ENCODE measurements around the gene NT5E. TPM values are rescaled to one million over a fixed set of nuclear protein-coding genes. Genes with fewer than 3 reads are reported as not detected.
"Not testable (repeated sequence)": the region's sequence is repeated elsewhere in the genome, so short reads cannot be mapped to it uniquely, and the experiment has no call there.

NT5E gene
- total RNA-seq, result 22.8 TPM

DNA sequence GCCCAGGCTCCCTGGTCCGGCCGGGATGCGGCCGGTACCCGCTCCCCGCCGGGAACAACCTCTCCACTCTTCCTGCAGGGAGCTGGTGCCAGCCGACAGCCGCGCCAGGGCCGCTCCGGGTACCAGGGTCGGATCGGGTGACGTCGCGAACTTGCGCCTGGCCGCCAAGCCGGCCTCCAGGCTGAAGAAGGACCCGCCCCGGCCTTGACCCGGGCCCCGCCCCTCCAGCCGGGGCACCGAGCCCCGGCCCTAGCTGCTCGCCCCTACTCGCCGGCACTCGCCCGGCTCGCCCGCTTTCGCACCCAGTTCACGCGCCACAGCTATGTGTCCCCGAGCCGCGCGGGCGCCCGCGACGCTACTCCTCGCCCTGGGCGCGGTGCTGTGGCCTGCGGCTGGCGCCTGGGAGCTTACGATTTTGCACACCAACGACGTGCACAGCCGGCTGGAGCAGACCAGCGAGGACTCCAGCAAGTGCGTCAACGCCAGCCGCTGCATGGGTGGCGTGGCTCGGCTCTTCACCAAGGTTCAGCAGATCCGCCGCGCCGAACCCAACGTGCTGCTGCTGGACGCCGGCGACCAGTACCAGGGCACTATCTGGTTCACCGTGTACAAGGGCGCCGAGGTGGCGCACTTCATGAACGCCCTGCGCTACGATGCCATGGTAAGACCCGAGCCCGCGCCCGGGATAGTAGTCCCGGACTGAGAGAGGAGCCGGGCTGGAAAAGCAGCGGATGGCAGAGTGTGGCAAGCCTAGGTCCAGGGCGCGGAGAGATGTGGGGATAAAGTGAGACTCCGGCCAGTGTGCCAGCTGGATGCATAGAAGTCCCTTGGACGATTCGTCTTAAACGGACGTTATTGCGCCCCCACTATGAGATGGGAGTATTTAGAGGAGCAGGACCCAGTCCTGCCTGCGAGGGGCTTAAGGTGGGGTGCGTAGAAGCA is at the start of gene NT5E:
TSS of gene NT5E (plus strand) at position 266 of the 942 bp plus-strand sequence. CDS start at position 323, 57 bp downstream.
- DNase-seq (ENCODE audit: low spot score), result peak; percentile 73

DNA sequence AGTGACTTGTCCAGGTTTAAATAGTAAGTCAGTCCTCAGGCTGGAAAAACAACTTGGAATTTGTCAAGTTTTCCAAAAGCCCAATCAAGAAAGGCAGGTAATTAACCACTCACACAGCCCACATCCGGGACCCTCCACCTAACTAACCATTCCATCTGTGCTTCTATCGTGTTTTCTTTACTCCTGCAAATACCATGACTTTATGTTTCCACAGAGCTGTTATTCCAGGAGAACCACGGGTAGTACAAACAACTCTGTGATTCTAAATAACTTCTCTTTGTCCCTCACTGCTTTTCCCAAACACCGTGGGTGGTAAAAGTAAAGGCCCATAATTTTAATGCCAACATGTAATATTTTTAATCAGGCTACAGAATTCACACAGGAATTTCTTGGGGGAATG is 49.6 kb upstream of the NT5E start:
- no peak for DNase-seq (ENCODE audit: low spot score)

DNA sequence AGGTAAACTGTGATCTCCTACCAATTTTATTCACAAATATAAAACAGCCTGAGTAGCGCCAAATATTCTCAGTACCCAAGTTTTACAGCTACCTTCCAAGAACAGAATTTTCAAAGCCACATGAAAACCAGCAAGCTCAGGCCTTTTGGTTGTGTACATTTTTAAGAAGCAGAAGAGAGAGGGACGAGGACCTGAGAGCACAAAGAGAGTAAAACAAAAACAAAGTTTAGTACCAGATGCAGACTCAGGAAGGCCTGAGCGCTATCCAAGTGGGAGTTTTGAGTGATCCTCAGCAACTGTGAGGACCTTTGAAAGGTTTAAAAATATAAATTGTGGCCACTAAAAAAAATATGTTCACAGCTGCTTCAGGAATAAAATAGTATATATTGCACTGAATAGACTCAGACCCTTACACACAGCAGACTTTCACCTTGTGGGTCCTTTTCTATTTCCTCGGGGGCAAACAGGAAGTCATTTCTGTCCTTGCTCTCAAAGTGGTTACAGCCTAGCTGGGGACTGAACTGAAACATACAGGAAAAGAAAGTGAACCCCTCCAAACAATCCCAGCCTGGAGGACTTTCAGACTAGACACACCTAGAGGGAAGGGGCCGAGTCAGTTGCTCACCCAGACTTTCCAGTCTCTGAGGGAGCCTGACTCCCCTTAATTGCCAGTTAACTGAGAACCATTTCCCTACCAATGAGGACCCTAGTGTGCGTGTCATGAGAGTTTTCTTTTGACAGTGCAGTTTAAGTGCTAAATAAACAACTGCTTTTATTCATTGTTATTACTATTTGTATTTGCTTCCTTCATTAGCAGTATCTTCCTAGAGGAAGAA is 48.5 kb upstream of the NT5E start:
- DNase-seq (ENCODE audit: low spot score), result no peak

DNA sequence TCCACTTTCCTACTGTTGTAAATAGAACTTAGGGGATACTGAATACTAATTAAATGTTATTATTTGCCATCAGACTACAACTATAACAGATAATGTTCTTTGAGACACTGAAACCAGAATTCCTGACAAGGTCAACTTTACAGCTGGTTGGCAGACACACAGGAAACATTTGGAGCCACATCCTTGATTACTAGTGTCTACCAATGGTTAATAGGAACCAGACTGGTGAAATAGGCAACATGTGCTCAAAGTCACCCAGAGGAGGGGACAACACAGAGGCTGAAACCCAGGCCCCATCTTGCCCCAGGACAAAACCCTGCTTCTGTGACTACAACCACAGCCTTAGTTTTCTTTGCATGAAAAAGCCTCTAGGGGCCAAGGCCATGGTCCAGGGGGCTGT is 47.8 kb upstream of the NT5E start:
- DNase-seq (ENCODE audit: low spot score), result no peak

DNA sequence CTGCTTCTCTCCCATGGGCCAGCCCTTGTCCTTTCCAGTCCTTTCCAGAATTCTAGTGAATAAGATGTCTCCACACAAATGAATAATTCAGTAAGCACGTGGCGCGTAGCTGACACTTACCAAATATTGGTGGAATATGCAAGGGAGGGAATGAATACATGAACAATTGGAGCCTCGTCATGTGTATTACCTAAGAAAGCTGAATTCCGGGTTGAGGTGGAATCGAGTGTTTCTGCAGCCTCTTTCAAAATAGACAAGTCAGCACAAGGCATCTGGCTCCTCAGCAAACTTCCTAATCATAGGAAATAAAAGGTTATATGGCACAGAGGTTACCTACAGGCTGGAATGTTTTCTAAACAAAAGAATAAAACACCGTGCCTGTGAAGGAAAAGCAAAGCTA is 47.0 kb upstream of the NT5E start:
- no peak for DNase-seq (ENCODE audit: low spot score)

DNA sequence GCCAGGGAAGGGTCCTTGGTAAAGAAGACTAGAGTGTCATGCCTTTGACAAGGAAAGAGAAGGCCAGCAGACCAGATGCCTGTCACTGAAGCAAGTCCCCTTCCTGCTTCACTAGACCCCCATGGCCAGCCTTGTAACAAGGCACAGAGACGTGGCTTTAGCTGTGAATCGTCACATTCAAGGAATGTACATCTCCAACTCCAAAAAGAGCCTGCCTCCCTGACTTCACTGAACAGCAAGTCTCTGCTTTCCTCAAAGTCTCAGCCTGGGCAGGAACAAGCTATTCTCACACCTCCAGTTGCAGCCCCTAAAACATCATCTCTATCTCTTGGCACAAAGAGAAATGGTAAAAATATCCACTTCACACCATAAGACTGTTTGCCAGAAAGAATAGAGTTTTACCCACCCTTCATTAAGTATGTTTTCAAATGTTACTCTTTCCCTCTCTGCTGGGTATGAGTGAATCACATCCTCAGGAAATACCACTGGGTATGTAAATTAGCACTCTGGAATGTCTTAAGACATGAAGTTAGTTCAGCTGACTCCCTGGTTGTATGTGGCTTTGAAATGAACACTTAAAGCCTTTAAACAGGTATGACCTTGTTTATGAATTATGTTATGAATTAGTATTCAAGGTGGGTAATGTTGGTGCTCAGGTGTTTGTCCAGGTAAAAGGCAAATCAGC is 46.4 kb upstream of the NT5E start:
- no peak for DNase-seq (ENCODE audit: low spot score)

DNA sequence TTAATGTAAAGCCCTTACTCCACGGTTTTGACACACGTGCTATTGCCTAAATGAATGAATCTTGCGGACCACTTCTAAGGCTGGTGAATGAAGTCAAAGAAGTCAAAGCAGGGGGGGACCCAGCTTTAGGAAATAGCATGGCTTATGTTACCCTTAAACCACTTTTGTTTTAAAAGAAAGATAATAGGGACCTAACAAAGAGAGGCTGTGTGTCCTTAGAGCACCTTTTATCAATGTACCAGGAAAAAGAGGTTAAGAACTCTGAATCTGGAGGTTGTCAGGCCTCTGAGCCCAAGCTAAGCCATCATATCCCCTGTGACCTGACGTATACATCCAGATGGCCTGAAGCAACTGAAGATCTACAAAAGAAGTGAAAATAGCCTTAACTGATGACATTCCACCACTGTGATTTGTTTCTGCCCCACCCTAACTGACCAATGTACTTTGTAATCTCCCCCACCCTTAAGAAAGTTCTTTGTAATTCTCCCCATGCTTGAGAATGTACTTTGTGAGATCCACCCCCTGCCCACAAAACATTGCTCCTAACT is 45.8 kb upstream of the NT5E start:
- DNase-seq (ENCODE audit: low spot score), result not testable (repeated sequence)

DNA sequence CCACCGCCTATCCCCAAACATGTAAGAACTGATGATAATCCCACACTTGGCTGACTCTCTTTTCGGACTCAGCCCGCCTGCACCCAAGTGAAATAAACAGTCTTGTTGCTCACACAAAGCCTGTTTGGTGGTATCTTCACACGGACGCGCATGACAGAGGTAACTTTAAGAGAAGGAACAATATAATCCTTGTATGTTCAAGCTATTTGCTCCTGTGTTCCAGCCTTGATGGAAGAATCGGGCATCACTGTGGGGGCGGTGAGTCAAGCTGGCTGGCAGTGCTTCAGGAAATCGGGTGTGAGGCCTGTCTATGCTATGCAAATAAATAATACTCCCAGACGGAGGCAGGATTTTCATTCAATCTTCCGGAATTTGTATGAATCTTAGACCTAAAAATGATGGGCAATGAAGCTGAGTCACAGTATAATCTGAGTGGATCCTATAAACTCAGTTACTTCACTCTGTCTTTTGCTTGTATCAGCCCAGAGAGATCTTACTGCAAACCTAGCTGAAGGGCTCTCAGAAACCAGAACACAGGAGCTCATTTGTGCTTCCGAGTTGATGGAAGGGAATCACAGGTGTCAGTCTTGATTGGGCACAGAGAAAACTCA is 45.2 kb upstream of the NT5E start:
- DNase-seq (ENCODE audit: low spot score), result no peak

DNA sequence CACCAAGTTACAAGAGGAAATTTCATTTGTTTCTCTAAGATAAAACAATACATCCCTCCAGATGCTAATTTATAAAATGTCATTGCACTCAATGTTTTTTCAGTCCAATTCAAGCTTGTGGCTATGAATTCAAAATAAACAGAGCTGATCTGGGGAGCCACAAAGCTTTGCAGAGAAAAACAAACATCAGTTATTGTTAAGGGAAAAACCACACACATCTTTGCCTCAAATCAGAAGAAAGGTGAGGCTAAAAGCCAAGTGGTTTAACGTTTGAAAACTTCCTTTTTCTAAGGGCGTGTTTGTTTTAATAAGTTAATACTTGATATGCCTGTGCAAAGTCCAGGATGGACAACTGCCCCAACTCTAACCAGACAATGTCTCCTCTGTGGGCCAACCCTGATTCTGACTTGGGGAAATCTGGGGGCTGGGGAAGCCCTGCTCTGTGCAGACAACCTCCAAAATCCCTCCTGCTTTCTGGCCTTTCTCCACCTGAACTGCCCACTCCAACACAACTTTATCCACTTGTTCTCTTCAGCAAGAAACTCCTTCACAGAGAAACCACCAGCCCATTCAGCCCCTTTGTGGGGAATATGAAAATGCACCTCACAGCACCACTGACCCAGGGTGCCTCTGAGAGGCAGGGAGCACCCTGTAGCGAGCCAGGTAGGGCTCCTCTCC is 44.6 kb upstream of the NT5E start:
- DNase-seq (ENCODE audit: low spot score), result no peak

DNA sequence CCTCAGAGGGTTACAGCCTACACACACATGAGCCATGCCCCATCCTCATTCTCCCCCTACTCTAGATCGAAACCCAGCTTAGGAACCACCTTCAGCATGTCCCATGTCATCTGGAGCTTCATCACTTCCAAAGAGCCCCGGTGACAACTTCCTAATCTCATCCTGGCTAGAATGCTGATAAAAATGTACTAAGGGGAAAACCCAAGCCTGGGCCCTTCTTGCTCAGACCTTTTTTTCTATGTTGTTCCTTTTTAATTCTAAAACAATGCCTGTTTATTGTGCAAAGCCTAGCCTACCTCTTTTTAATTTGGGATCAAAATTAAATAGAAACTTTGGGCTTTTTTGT is 44.1 kb upstream of the NT5E start:
- DNase-seq (ENCODE audit: low spot score), result no peak

DNA sequence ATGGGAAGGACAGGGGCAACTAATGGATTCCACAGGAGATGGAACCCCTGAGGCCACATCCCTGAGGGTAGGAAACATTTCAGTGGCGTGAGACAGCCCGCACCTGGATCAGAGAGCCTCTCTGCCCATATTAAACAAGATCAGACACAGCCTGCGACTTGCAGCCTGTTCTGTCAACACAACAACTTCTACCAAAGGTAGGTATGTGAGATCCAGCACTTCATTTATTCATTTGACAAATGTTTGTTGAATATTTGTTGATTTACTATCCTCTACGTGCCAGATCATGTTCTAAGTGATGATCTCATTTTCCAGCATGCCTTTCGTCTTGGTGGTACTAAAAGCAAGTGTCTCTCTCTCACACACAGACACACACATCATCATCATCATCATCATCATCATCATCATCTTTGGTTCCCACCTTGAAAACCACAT is 43.2 kb upstream of the NT5E start:
- DNase-seq (ENCODE audit: low spot score), result no peak

DNA sequence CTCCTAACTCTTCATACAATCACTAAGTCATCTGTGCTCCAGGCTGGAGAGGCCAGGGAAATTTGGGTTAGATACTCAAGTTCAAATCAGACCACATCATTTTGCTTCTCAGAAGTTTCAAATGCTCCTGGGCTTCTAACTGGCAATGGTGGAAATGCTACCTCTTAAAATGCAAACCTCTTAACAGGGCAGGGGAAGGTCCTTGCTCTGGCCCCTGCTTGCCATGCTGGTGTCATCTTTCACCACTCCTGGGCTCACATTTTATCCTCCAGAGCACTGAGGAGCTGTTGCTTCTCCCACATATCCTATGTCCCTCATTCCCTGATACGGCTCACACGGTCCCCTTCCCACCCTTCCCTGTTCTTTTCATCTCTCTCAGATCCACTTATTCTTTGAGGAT is 41.8 kb upstream of the NT5E start:
- no peak for DNase-seq (ENCODE audit: low spot score)

DNA sequence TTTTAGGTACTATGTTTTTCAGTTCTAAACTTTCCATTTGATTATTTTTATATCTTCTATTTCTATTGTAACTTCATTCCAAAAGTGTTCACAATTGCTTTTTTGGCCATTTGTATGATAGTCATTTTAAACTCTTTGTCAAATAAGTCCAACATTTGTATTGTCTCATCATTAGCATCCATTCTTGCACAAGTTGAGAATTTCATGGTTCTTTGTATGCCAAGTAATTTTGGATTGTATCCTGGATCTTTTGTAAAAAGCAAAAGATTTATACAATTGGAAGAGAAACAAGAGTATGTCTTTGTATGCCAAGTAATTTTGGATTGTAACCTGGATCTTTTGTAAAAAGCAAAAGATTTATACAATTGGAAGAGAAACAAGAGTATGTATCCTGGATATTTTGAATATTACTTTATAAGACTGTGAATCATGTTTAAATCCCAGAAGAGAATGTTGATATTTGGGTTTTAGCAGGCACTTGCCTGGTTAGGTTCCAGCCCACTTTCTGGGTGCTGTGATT is 36.9 kb upstream of the NT5E start:
- no peak for DNase-seq (ENCODE audit: low spot score)

DNA sequence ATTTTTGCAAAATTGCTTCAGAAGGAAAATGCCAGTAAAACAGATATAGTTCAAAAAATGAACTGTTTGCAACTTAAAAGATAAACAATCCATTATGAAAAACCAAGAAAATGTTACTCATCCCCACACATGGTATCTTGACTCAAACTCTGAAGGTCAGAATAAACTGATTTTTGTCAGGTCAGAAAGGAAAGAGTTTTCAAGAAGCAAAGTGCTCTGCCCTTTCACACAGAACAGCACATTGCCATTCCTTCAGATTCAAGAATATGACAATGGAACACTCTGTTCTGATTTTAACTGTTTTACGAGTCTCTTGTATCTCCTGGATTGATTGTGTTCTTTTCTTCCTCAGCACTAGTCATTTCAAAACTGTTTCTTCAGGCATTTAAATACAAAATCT is 33.8 kb upstream of the NT5E start:
- DNase-seq (ENCODE audit: low spot score), result no peak

DNA sequence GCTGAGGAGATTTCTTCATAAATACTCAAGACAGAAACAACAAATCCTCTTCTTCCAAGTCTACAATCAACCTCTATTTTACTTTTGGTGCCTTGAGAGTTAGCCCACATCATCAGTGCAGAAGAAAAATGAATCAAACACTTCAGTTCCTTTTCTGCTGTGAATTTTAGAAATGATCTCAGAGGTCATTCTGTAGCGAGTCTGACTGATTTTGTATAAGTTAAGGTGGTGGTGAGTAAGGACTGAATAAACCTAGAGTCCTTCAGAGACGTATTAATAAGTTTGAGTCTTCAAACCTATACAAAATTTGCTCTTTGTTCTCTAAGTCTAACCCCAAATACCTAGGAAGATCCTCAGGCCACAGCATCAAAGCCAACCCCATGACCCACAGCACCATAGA is 33.1 kb upstream of the NT5E start:
- DNase-seq (ENCODE audit: low spot score), result no peak

DNA sequence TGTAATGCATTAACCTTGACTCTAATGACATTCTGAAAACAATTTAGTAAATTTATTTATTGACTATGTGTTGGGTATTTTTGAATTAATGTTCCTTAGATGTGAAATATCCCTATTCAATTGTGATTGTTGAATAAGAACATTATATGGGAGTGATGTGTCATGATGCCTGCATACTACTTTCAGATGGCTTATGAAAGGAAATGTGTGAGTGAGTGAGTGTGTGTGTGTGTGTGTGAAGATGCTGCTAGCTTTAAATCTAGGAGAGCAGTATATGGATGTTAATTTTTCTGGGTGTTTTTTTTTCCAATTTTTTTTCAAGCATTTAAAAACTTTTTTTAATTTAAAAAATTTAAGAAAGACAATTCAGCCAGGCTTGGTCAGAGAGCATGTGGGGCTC is 32.5 kb upstream of the NT5E start:
- no peak for DNase-seq (ENCODE audit: low spot score)

DNA sequence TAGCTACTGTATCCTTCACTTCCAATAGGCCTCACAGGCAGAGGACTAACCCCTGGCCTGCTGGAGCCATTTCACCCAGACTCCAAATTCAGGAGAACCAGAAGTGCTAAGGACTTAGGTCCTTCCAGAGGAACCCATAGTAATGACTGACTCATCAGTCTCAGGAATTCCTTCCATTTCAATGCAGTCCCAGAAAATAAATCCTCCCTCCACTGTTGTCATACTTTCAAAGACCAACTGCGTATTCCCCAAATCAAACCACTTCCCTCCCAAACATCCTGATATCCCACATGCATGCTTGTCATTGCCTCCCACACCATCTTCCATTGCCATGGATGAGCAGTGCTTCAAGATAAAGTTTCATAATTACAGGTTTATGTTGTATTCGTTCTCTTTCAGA is 31.8 kb upstream of the NT5E start:
- no peak for DNase-seq (ENCODE audit: low spot score)

DNA sequence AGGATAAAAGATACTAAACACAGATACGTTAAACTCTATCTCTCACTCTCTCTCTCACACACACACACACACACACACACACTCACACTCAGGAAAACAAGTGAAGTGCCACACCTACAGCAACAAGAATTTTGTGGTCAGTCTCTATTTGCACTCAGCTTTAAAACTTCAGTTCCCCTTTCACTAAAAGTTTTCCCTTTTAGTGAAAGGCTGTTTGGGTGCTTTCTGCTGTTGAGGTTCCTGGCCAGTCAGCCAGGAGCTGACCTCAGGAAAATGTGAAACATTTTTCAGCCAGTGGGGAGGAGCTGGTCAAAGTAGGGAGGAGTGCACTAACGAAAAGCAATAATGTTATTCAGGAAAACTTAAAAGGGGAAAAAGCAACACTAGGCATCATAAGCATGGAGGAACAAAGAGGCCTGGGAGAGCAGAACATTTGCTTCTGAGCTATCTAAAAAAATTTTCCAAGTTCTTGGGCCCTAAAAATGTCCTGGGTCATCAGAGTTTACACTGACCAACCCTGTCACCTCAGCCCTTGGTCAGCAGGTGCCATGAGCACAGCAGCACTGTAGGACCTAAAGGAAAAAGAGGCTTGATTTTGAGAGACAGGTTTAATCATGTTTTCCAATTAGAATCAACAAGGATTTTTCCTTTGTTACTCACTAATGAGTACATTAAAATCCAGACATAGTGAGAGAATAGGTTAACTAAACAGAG is 30.7 kb upstream of the NT5E start:
- DNase-seq (ENCODE audit: low spot score), result no peak

DNA sequence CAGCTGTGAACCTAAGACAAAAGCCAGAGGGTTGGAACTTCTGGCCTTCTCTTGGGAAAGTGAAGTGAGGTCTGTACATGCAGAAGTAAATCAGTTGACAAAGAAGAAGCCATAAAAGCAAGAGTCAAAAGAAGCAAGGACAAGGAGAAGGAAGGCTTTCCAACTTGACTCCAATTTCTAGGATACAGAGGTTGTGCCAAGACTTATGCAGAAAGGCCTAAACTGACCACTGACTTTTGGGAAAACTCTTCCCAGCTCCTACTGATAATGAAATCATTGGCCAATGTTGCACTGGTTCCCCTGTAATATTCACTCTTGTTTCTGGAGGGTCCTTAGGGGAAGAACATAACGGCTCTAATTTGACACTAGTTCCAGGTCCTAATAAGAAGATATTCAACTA is 29.3 kb upstream of the NT5E start:
- no peak for DNase-seq (ENCODE audit: low spot score)

DNA sequence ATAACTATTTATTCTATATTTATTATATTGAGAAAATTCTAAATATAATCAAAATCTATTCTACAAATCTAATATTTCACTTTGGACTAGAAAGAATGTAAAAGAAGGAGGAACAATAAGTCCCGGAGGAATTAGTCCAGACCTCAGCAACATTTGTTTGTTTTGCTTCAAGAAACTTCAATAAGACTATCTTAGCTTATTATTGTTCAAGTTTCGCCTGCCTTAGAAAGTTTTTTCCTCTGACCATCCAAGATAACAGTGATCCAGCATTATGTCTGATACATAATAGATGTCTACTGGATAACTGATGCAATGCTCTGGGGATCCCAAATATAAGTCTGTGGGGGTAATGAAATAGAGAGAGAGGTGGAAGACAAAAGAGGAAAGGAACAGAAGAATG is 28.7 kb upstream of the NT5E start:
- DNase-seq (ENCODE audit: low spot score), result no peak

All from ureter (tissue), 1 donor.